Endodermal cell (in vitro differentiated cells): ENCODE measurements around the gene TUBB4A. TPM values are rescaled to one million over a fixed set of nuclear protein-coding genes. Genes with fewer than 3 reads are reported as not detected.

Experiments used
- DNase-seq: peaks from one replicate; pipeline ENCODE4 v3.0.0-alpha.2; 2017
- H3K27ac ChIP-seq: 2 replicates; pipeline ENCODE4 v1.5.1; 2013; ENCODE audit warnings: mild to moderate bottlenecking, low read depth, low read length, moderate library complexity
- H3K27me3 ChIP-seq: 2 replicates; pipeline ENCODE4 v1.6.1; 2013; ENCODE audit warnings: mild to moderate bottlenecking, low read length, moderate library complexity; ENCODE audit not compliant: insufficient read depth, control insufficient read depth, poor library complexity, severe bottlenecking
- H3K36me3 ChIP-seq: 2 replicates; pipeline ENCODE4 v1.7.0; 2013; ENCODE audit warnings: mild to moderate bottlenecking, low read length, moderate library complexity; ENCODE audit not compliant: control insufficient read depth, insufficient read depth
- H3K4me1 ChIP-seq: one replicate; pipeline ENCODE4 v1.7.0; 2013; ENCODE audit warnings: low read length; ENCODE audit not compliant: control insufficient read depth, insufficient read depth
- H3K4me3 ChIP-seq: 2 replicates; pipeline ENCODE4 v1.5.1; 2013; ENCODE audit warnings: mild to moderate bottlenecking, low read length, moderate library complexity
- H3K9ac ChIP-seq: 2 replicates; pipeline ENCODE4 v1.6.1; 2013; ENCODE audit warnings: mild to moderate bottlenecking, low read length, moderate library complexity; ENCODE audit not compliant: poor library complexity, severe bottlenecking; ENCODE audit errors: extremely low read depth
- H3K9me3 ChIP-seq: 2 replicates; pipeline ENCODE4 v1.6.1; 2013; ENCODE audit warnings: mild to moderate bottlenecking, low read length, moderate library complexity; ENCODE audit not compliant: control insufficient read depth
- H3K27ac Mint-ChIP-seq: 2 replicates; pipeline ENCODE4 v1.8.0; 2020; ENCODE audit warnings: mixed read lengths
- H3K27me3 Mint-ChIP-seq: 2 replicates; pipeline ENCODE4 v1.8.0; 2021; ENCODE audit warnings: mild to moderate bottlenecking, mixed read lengths; ENCODE audit not compliant: insufficient read depth
- H3K36me3 Mint-ChIP-seq: 2 replicates; pipeline ENCODE4 v1.8.0; 2020; ENCODE audit warnings: low read depth, mixed read lengths
- H3K4me1 Mint-ChIP-seq: 2 replicates; pipeline ENCODE4 v1.8.0; 2020; ENCODE audit warnings: mixed read lengths
- H3K4me3 Mint-ChIP-seq: 2 replicates; pipeline ENCODE4 v1.8.0; 2020; ENCODE audit warnings: mild to moderate bottlenecking, moderate library complexity, mixed read lengths
- H3K9me3 Mint-ChIP-seq: 2 replicates; pipeline ENCODE4 v1.8.0; 2020; ENCODE audit warnings: mild to moderate bottlenecking, mixed read lengths
- WGBS, 2 experiments: methylation state at CpG; one replicate each; pipeline versions ENCODE4 v1.1.5 to v1.1.7; 2013; ENCODE audit warnings: missing lambda C conversion rate in 2 of 2, mixed read lengths in 1 of 2; ENCODE audit not compliant: insufficient coverage in 1 of 2, insufficient read length in 1 of 2; 5-methylcytosine and 5-hydroxymethylcytosine counted together
- total RNA-seq, 2 donors: library from RNA; stranded (reverse); fragmentation: NEBNext Ultra II Directional in 1 of 2; extraction: Animal tissue kit (Norgen Biotek cat#: 25700) in 1 of 2; gene quantifications; 2 replicates in 1 of 2; 3 replicates in 1 of 2; pipeline ENCODE4 v1.2.1, GENCODE V29; 2021
- TF ChIP-seq, protein P1 (sequence below): fragments of 200-600 bp; sonication (generic); conservative IDR thresholded peaks from 2 replicates; pipeline ENCODE4 v1.5.0; 2021; ENCODE audit warnings: antibody characterized with exemption, mild to moderate bottlenecking

Gene TUBB4A
- total RNA-seq, 2 donors from 2014 or later = 5.2 to 7.5 TPM

DNA sequence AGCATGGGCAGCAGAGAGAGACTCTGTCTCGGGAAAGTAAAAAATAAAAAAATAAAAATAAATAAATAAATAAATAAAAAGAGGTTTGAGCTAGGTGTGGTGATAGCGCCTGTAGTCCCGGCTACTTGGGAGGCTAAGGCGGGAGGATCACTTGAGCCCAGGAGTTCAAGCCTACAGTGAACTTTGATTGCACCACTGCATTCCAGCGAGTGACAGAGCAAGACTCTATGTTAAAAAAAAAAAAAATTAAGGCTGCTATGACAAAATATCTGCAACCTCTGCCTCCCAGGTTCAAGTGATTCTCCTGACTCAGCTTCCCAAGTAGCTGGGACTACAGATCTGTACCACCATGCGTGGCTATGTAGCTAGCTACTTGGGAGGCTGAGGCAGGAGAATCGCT lies 17.3 kb downstream of the TUBB4A start:
- H3K4me3 ChIP-seq = no peak overlapping the region
- no peaks in the 10 kb centered on the region for H3K27me3 ChIP-seq
- Mint-ChIP-seq H3K9me3 (no peaks in the 10 kb centered on the region), H3K27ac (no peak overlapping the region), H3K4me3 (no peak overlapping the region), H3K4me1 (no peaks in the 10 kb centered on the region), H3K27me3 (peaks cover 11% of the 10 kb centered on the region), H3K36me3 (no peaks in the 10 kb centered on the region)
- no peaks in the 10 kb centered on the region for H3K9me3 ChIP-seq
- WGBS, 2 experiments = 92 to 100% methylated on average over 5 to 6 of the region's 7 CpGs
- DNase-seq = no peak
- no peaks in the 10 kb centered on the region for H3K36me3 ChIP-seq
- TF ChIP-seq, protein P1, sequence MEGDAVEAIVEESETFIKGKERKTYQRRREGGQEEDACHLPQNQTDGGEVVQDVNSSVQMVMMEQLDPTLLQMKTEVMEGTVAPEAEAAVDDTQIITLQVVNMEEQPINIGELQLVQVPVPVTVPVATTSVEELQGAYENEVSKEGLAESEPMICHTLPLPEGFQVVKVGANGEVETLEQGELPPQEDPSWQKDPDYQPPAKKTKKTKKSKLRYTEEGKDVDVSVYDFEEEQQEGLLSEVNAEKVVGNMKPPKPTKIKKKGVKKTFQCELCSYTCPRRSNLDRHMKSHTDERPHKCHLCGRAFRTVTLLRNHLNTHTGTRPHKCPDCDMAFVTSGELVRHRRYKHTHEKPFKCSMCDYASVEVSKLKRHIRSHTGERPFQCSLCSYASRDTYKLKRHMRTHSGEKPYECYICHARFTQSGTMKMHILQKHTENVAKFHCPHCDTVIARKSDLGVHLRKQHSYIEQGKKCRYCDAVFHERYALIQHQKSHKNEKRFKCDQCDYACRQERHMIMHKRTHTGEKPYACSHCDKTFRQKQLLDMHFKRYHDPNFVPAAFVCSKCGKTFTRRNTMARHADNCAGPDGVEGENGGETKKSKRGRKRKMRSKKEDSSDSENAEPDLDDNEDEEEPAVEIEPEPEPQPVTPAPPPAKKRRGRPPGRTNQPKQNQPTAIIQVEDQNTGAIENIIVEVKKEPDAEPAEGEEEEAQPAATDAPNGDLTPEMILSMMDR = no peak
- H3K27ac ChIP-seq = no peak overlapping the region
- no peaks in the 10 kb centered on the region for H3K4me1 ChIP-seq
- H3K9ac ChIP-seq = no peak overlapping the region

DNA sequence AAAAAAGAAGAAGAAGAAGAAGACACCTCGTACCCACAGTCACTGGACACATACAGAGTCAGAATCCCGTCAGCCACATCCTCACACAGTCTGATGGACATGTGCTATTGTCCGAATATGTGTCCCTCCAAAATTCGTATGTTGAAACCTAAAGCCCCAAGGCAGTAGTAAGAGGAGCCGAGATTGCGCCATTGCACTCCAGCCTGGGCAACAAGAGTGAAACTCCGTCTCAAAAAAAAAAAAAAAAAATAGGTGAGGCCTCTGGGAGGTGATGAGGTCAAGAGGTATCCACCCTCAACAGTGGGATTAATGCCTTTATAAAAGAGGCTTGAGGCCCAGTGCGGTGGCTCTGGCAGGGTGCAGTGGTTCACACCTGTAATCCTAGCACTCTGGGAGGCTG lies 17.9 kb downstream of the TUBB4A start:
- H3K4me3 Mint-ChIP-seq = no peak overlapping the region
- Histone ChIP-seq H3K27ac (no peak overlapping the region), H3K36me3 (no peaks in the 10 kb centered on the region), H3K9me3 (no peaks in the 10 kb centered on the region), H3K9ac (no peak overlapping the region), H3K4me3 (no peak overlapping the region), H3K4me1 (no peaks in the 10 kb centered on the region), H3K27me3 (no peaks in the 10 kb centered on the region)
- H3K27me3 Mint-ChIP-seq = peaks cover 10% of the 10 kb centered on the region
- no peaks in the 10 kb centered on the region for H3K4me1 Mint-ChIP-seq
- 95 to 100% methylated on average over 5 to 8 of the region's 8 CpGs for WGBS, 2 experiments
- TF ChIP-seq, protein P1 = no peak
- no peaks in the 10 kb centered on the region for H3K36me3 Mint-ChIP-seq
- no peak for DNase-seq
- H3K9me3 Mint-ChIP-seq = no peaks in the 10 kb centered on the region
- H3K27ac Mint-ChIP-seq = no peak overlapping the region

DNA sequence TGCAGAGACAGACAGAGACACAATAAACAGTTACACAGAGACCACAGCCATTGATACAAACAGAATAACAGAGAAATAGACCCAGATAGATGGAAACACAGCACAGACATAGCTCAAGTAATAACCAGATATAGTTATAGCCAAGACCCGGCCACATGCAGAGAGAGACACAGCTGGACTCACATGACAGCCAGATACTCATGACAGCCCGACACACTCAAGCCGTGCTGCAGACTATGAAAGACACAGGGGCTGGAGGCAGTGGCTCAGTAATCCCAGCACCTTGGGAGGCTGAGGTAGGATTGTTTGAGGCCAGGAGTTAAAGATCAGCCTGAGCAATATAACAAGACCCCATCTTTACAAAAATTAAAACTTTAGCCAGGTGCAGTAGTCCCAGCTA lies 18.9 kb downstream of the TUBB4A start:
- Histone ChIP-seq H3K4me3 (no peak overlapping the region), H3K9ac (no peak overlapping the region), H3K27ac (no peak overlapping the region), H3K27me3 (no peaks in the 10 kb centered on the region), H3K36me3 (no peaks in the 10 kb centered on the region), H3K4me1 (no peaks in the 10 kb centered on the region), H3K9me3 (no peaks in the 10 kb centered on the region)
- Mint-ChIP-seq H3K36me3 (no peaks in the 10 kb centered on the region), H3K9me3 (no peaks in the 10 kb centered on the region), H3K27me3 (peaks cover 12% of the 10 kb centered on the region), H3K4me3 (no peak overlapping the region), H3K27ac (no peak overlapping the region), H3K4me1 (no peaks in the 10 kb centered on the region)
- TF ChIP-seq, protein P1 = no peak
- no peak for DNase-seq
- 86 to 88% methylated on average over 3 of the region's 3 CpGs for WGBS, 2 experiments
